ENCODE data around the gene USP15. TPM values are rescaled to one million over a fixed set of nuclear protein-coding genes. Genes with fewer than 3 reads are reported as not detected.

The USP15 gene
- total and polyA plus RNA-seq, 2 donors (not counting 3 experiments of a cell fraction or from before 2014, with no cell fraction given), result 20.0 to 61.8 TPM

GRCh38 chr12:62332598-62332997, 72.4 kb downstream of the USP15 start:
- Histone ChIP-seq H4K20me1 (replicated peaks; ENCODE audit: control insufficient read depth, extremely low read depth, insufficient read depth, low read length) (no peaks in the 10 kb centered on the region), H3K27me3 (ENCODE audit: control insufficient read depth in 2 of 2, insufficient read depth in 2 of 2, low read length in 2 of 2) (no peaks in the 10 kb centered on the region), H3K9ac (replicated peaks; ENCODE audit: extremely low read depth, insufficient read depth, low read length) (no peak overlapping the region), H3K9me1 (replicated peaks; ENCODE audit: control insufficient read depth, extremely low read depth, insufficient read depth, low read length) (no peaks in the 10 kb centered on the region), H3K4me2 (ENCODE audit: insufficient read depth, low read length) (no peak overlapping the region), H3K4me1 (ENCODE audit: control insufficient read depth, extremely low read depth, insufficient read depth, low read length) (no peaks in the 10 kb centered on the region), H2AFZ (ENCODE audit: low read depth, low read length) (no peak overlapping the region), H3K9me3 (replicated peaks; ENCODE audit: control insufficient read depth, insufficient read depth, low read length) (no peaks in the 10 kb centered on the region), H3K27ac (ENCODE audit: insufficient read depth, low read depth, low read length) (no peak overlapping the region), H3K36me3 (ENCODE audit: control insufficient read depth in 2 of 2, extremely low read depth in 1 of 2, insufficient read depth in 2 of 2, low read length in 2 of 2) (no peaks in the 10 kb centered on the region), H3K79me2 (ENCODE audit: control insufficient read depth, insufficient read depth, low read length) (peaks cover 12% of the 10 kb centered on the region), H3K4me3 (replicated peaks in 1 of 3; ENCODE audit: insufficient read depth in 1 of 3, low read depth in 1 of 3, low read length in 3 of 3) (no peak overlapping the region)
- ChIA-PET POLR2A (no interaction called here), CTCF (no interaction called here)
- no TSS peak for BruUV-seq (replicated peaks)
- intact Hi-C loops (cut with micrococcal nuclease) (no loop called here), dilution Hi-C loops (cut with MboI; ENCODE audit: extremely low pct_ligation_motif_present, low sequenced_read_pairs) (no loop called here)
- DNase-seq (ENCODE audit: low read depth, low spot score) (no peak), FAIRE-seq (no peak)
- TF ChIP-seq POLR2A (IDR thresholded peaks at IDR 0.05; ENCODE audit: low read depth, low read length), result no peak
- no peak for TF ChIP-seq FOS (IDR thresholded peaks at IDR 0.05; ENCODE audit: borderline replicate concordance, insufficient read depth, low read length)
- TF ChIP-seq EZH2 (IDR thresholded peaks at IDR 0.05; ENCODE audit: borderline replicate concordance, low read depth, low read length, severe bottlenecking), result no peak
- TF ChIP-seq MYC (IDR thresholded peaks at IDR 0.05; ENCODE audit: low read depth, low read length), result no peak
- TF ChIP-seq MAX (IDR thresholded peaks at IDR 0.05; ENCODE audit: insufficient read depth, insufficient read length), result no peak
- TF ChIP-seq, protein P1, sequence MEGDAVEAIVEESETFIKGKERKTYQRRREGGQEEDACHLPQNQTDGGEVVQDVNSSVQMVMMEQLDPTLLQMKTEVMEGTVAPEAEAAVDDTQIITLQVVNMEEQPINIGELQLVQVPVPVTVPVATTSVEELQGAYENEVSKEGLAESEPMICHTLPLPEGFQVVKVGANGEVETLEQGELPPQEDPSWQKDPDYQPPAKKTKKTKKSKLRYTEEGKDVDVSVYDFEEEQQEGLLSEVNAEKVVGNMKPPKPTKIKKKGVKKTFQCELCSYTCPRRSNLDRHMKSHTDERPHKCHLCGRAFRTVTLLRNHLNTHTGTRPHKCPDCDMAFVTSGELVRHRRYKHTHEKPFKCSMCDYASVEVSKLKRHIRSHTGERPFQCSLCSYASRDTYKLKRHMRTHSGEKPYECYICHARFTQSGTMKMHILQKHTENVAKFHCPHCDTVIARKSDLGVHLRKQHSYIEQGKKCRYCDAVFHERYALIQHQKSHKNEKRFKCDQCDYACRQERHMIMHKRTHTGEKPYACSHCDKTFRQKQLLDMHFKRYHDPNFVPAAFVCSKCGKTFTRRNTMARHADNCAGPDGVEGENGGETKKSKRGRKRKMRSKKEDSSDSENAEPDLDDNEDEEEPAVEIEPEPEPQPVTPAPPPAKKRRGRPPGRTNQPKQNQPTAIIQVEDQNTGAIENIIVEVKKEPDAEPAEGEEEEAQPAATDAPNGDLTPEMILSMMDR (IDR thresholded peaks at IDR 0.05; ENCODE audit: extremely low read depth in 1 of 2, insufficient read depth in 1 of 2, low read depth in 1 of 2, low read length in 2 of 2), result no peak
- no peak for TF ChIP-seq POLR2AphosphoS5 (IDR thresholded peaks at IDR 0.05; ENCODE audit: insufficient read depth, low read depth, low read length)
- TF ChIP-seq GATA2 (IDR thresholded peaks at IDR 0.05; ENCODE audit: insufficient read depth, insufficient read length, low read depth, low read length), result no peak
- TF ChIP-seq JUN (IDR thresholded peaks at IDR 0.05; ENCODE audit: borderline replicate concordance, insufficient read depth, insufficient read length, low read depth), result no peak

All from endothelial cell of umbilical vein (primary cell).